ENCODE results near the gene PCBP3. TPM values are rescaled to one million over a fixed set of nuclear protein-coding genes. Genes with fewer than 3 reads are reported as not detected.

The PCBP3 gene
- total RNA-seq, 4 donors from 2014 or later, result 0.13 to 0.26 TPM; not detected in 2

DNA sequence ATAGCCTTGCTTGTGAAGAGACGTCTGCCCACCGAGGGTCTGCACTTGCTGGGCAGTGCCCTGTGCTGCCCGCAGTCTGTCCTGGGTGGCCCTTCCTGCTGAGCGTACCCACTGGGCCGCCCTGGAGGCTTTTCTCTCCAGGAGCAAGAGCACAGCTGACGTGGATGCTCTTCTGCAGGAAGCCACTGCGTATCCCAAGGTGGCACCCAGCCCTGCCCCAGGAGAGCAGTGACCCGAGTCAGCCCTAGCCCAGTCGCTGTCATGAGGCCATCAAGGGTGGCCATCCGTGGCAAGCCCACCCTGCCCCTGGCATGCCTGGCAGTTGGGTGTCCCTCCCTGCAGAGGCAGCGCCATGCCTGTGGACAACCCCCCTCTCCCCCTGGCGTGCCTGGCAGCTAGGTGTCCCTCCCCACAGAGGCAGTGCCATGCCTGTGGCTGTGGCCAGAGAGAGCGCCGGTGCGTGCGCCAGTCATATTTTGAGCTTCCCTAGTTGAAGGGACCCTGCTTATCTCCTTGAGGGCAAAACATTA, 286.8 kb downstream of the PCBP3 start:
- Histone ChIP-seq H3K4me1 (no peaks in the 10 kb centered on the region), H3K36me3 (no peaks in the 10 kb centered on the region), H3K27ac (no peak overlapping the region), H3K4me3 (no peak overlapping the region), H3K27me3 (peaks cover 0 to 9% (median 3%) of the 10 kb centered on the region in 3 donors), H3K9me3 (no peaks in the 10 kb centered on the region)
- in situ Hi-C loops (cut with MboI; ENCODE audit: low sequenced_read_pairs in 4 of 4), result no loop called here
- ATAC-seq (no peak), DNase-seq (no peak)
- no peak for TF ChIP-seq POLR2A (IDR thresholded peaks at IDR 0.05)
- TF ChIP-seq, protein P1, sequence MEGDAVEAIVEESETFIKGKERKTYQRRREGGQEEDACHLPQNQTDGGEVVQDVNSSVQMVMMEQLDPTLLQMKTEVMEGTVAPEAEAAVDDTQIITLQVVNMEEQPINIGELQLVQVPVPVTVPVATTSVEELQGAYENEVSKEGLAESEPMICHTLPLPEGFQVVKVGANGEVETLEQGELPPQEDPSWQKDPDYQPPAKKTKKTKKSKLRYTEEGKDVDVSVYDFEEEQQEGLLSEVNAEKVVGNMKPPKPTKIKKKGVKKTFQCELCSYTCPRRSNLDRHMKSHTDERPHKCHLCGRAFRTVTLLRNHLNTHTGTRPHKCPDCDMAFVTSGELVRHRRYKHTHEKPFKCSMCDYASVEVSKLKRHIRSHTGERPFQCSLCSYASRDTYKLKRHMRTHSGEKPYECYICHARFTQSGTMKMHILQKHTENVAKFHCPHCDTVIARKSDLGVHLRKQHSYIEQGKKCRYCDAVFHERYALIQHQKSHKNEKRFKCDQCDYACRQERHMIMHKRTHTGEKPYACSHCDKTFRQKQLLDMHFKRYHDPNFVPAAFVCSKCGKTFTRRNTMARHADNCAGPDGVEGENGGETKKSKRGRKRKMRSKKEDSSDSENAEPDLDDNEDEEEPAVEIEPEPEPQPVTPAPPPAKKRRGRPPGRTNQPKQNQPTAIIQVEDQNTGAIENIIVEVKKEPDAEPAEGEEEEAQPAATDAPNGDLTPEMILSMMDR (IDR thresholded peaks at IDR 0.05 in 4 of 5, conservative IDR thresholded peaks at IDR 0.05 in 1 of 5), result no peak
- intact Hi-C loops (cut with DNase I; ENCODE audit: low total_unique reads), result no loop called here

DNA sequence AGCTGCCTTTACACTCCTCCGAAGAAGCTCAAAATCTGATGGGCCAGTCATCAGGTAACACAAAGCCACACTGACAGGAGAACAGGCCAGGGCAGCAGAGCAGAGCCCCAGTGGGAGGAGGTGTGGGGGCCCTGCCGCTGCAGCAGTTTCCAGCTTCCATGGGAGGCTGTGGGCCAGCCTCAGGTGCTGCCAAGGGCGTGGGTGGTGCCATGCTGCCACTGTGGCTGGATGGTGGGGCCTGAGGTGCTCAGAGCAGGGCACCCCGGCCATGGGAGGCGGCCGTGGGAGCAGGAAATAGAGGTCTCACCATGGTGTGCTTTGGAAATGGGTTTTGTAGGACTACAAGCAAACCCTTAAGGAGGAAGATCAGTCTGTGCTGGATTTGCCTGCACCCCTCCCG, 287.3 kb downstream of the PCBP3 start:
- intact Hi-C loops (cut with DNase I; ENCODE audit: low total_unique reads), result no loop called here
- H3K4me3 ChIP-seq, result no peak overlapping the region
- no peaks in the 10 kb centered on the region for H3K4me1 ChIP-seq
- H3K27ac ChIP-seq, result no peak overlapping the region
- ATAC-seq (no peak), DNase-seq (no peak)
- TF ChIP-seq POLR2A (IDR thresholded peaks at IDR 0.05), result no peak
- TF ChIP-seq, protein P1 (IDR thresholded peaks at IDR 0.05 in 4 of 5, conservative IDR thresholded peaks at IDR 0.05 in 1 of 5), result no peak
- peaks cover 0 to 9% (median 3%) of the 10 kb centered on the region in 3 donors for H3K27me3 ChIP-seq
- H3K9me3 ChIP-seq, result no peaks in the 10 kb centered on the region
- in situ Hi-C loops (cut with MboI; ENCODE audit: low sequenced_read_pairs in 4 of 4), result no loop called here
- no peaks in the 10 kb centered on the region for H3K36me3 ChIP-seq

GRCh38 chr21:45931397-45931969, 288.0 kb downstream of the PCBP3 start:
- in situ Hi-C loops (cut with MboI; ENCODE audit: low sequenced_read_pairs in 4 of 4), result no loop called here
- Histone ChIP-seq H3K36me3 (no peaks in the 10 kb centered on the region), H3K4me3 (no peak overlapping the region), H3K4me1 (no peaks in the 10 kb centered on the region), H3K27ac (no peak overlapping the region), H3K9me3 (no peaks in the 10 kb centered on the region), H3K27me3 (peaks cover 0 to 9% (median 3%) of the 10 kb centered on the region in 3 donors)
- DNase-seq (no peak), ATAC-seq (no peak)
- intact Hi-C loops (cut with DNase I; ENCODE audit: low total_unique reads), result no loop called here
- no peak for TF ChIP-seq POLR2A (IDR thresholded peaks at IDR 0.05)
- TF ChIP-seq, protein P1 (IDR thresholded peaks at IDR 0.05 in 4 of 5, conservative IDR thresholded peaks at IDR 0.05 in 1 of 5), result no peak

DNA sequence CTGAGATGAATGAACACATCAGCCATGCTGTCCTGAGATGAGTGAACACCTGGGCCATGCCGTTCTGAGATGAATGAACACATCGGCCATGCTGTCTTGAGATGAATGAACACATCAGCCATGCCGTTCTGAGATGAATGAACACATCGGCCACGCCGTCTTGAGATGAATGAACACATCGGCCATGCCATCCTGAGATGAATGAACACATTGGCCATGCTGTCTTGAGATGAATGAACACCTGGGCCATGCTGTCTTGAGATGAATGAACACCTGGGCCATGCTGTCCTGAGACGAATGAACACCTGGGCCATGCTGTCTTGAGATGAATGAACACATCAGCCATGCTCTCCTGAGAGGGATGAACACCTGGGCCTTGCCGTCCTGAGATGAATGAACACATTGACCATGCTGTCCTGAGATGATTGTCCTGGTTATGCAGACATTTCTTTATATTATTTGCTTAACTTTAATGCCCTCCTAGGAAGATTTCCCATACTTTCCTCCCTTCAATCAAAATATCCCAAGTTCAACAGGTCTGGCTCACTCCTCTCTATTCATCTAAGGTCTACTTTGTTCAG, 289.5 kb downstream of the PCBP3 start:
- ATAC-seq (no peak), DNase-seq (no peak)
- peaks cover 0 to 3% (median 2%) of the 10 kb centered on the region in 3 donors for H3K27me3 ChIP-seq
- intact Hi-C loops (cut with DNase I; ENCODE audit: low total_unique reads), result no loop called here
- no peak for TF ChIP-seq POLR2A (IDR thresholded peaks at IDR 0.05)
- TF ChIP-seq, protein P1 (IDR thresholded peaks at IDR 0.05 in 4 of 5, conservative IDR thresholded peaks at IDR 0.05 in 1 of 5), result no peak
- H3K4me1 ChIP-seq, result no peaks in the 10 kb centered on the region
- H3K9me3 ChIP-seq, result no peaks in the 10 kb centered on the region
- H3K36me3 ChIP-seq, result no peaks in the 10 kb centered on the region
- no peak overlapping the region for H3K4me3 ChIP-seq
- in situ Hi-C loops (cut with MboI; ENCODE audit: low sequenced_read_pairs in 4 of 4), result no loop called here
- H3K27ac ChIP-seq, result no peak overlapping the region

Data from gastrocnemius medialis (tissue), 4 donors.